K562 (cell line): ENCODE results near the gene SLC44A1. TPM values are rescaled to one million over a fixed set of nuclear protein-coding genes. Genes with fewer than 3 reads are reported as not detected.

Source experiments
- ATAC-seq: fragments of 200-7000 bp; cut with Tn5 transposase; 3 replicates; pipeline ENCODE4 v1.9.1; 2020; ENCODE audit warnings: moderate library complexity
- BruUV-seq: library from RNA; stranded (reverse); fragments of 400-500 nt; replicated peaks from 2 replicates; lab custom pipeline; 2021; lab: Mats Ljungman, UMichigan
- CTCF ChIA-PET: fragments of 300-600 bp; formaldehyde crosslinking; extraction: SDS; loops from one replicate; lab custom pipeline; 2021; ENCODE audit warnings: low intra/inter-chr PET ratio; lab: Yijun Ruan, JAX
- POLR2A ChIA-PET: fragments of 300-600, 350-650 bp; sonication (Branson Sonifier 250); formaldehyde crosslinking; extraction: SDS; loops from one replicate; lab custom pipeline; 2021; ENCODE audit warnings: antibody characterized with exemption, inconsistent platforms; lab: Yijun Ruan, JAX
- DNase-seq, 4 experiments: peaks; one replicate each; pipeline versions ENCODE4 v3.0.0 to v3.0.0-alpha.2; 2011 to 2018; ENCODE audit warnings: low spot score in 3 of 4, mixed read lengths in 3 of 4; ENCODE audit errors: extremely low read depth in 1 of 4
- FAIRE-seq: peaks from 2 replicates; lab custom pipeline; 2011; peaks lifted over from hg19 to GRCh38; lab: Jason Lieb, UNC
- H2AFZ ChIP-seq: 2 replicates; pipeline ENCODE4 v1.6.0; 2011; ENCODE audit warnings: low read depth, low read length, control low read depth, inconsistent platforms
- H3K27ac ChIP-seq: fragments of 200-600 bp; 3 replicates; pipeline ENCODE4 v1.8.0; 2011; ENCODE audit warnings: low read depth, mild to moderate bottlenecking, control low read depth, inconsistent platforms, low read length, moderate library complexity, mixed read lengths; ENCODE audit errors: extremely low read depth
- H3K27me3 ChIP-seq, 2 experiments: fragments of 300-600 bp in 1 of 2; 2 replicates in 1 of 2; 3 replicates in 1 of 2; pipeline versions ENCODE4 v1.6.0 to v1.8.0; 2011; ENCODE audit warnings: inconsistent platforms in 2 of 2, low read length in 2 of 2, mild to moderate bottlenecking in 1 of 2, mixed read lengths in 1 of 2, moderate library complexity in 1 of 2; ENCODE audit not compliant: control insufficient read depth in 2 of 2, insufficient read depth in 2 of 2
- H3K36me3 ChIP-seq: fragments of 300-600 bp; 3 replicates; pipeline ENCODE4 v1.8.0; 2011; ENCODE audit warnings: mild to moderate bottlenecking, low read length, inconsistent platforms; ENCODE audit not compliant: control insufficient read depth, insufficient read depth
- H3K4me1 ChIP-seq, 2 experiments: fragments of 200-600 bp in 1 of 2; replicated peaks in 1 of 2; 2 replicates in 1 of 2; 3 replicates in 1 of 2; pipeline versions ENCODE4 v1.5.1 to v1.8.0; 2011; ENCODE audit warnings: inconsistent platforms in 2 of 2, low read length in 2 of 2, mild to moderate bottlenecking in 1 of 2, mixed read lengths in 1 of 2, moderate library complexity in 1 of 2; ENCODE audit not compliant: control insufficient read depth in 2 of 2, insufficient read depth in 2 of 2
- H3K4me2 ChIP-seq: 2 replicates; pipeline ENCODE4 v1.6.1; 2011; ENCODE audit warnings: low read length, control low read depth, inconsistent platforms, mixed read lengths; ENCODE audit not compliant: insufficient read depth
- H3K4me3 ChIP-seq: fragments of 200-600 bp; sonication (generic), shearing (Covaris generic); 2 replicates; pipeline ENCODE4 v1.5.1; 2016; ENCODE audit warnings: control low read depth, inconsistent platforms
- H3K79me2 ChIP-seq: fragments of 200-600 bp; 3 replicates; pipeline ENCODE4 v1.8.0; 2011; ENCODE audit warnings: low read length, inconsistent platforms; ENCODE audit not compliant: control insufficient read depth, insufficient read depth
- H3K9ac ChIP-seq, 2 experiments: 2 replicates each; pipeline versions ENCODE4 v1.6.0 to v1.6.1; 2011; ENCODE audit warnings: low read depth in 2 of 2, low read length in 2 of 2, control low read depth in 1 of 2, inconsistent platforms in 1 of 2, mild to moderate bottlenecking in 1 of 2, mixed read lengths in 1 of 2; ENCODE audit not compliant: insufficient read depth in 1 of 2
- H3K9me1 ChIP-seq: one replicate; pipeline ENCODE4 v1.6.0; 2011; ENCODE audit warnings: inconsistent platforms, mild to moderate bottlenecking, low read length, moderate library complexity; ENCODE audit not compliant: control insufficient read depth, insufficient read depth
- H3K9me3 ChIP-seq: replicated peaks from 2 replicates; pipeline ENCODE4 v1.5.1; 2011; ENCODE audit warnings: low read depth, low read length, inconsistent platforms; ENCODE audit not compliant: control insufficient read depth, insufficient read depth
- H4K20me1 ChIP-seq: replicated peaks from 2 replicates; pipeline ENCODE4 v1.6.1; 2011; ENCODE audit warnings: low read length, inconsistent platforms, mixed read lengths; ENCODE audit not compliant: control insufficient read depth, insufficient read depth
- CBX2 ChIP-seq: fragments of 200-600 bp; sonication (generic); IDR thresholded peaks from one replicate; pipeline ENCODE4 v1.6.1; 2012; ENCODE audit warnings: mild to moderate bottlenecking, low read length, inconsistent platforms; ENCODE audit not compliant: insufficient read depth, poor library complexity, severe bottlenecking
- CREM ChIP-seq: IDR thresholded peaks from 2 replicates; pipeline ENCODE4 v1.6.1; 2014; ENCODE audit warnings: antibody characterized with exemption, low read depth
- ELF1 ChIP-seq: fragments of 200-800 bp; sonication (Bioruptor generic); IDR thresholded peaks from 2 replicates; pipeline ENCODE4 v1.6.1; 2016; ENCODE audit warnings: missing genetic modification characterization, missing compliant biosample characterization
- ETV5 ChIP-seq: sonication (generic); formaldehyde crosslinking; IDR thresholded peaks from 2 replicates; pipeline ENCODE4 v1.4.0; 2020; ENCODE audit warnings: low read depth, mild to moderate bottlenecking, missing genetic modification reagents
- EWSR1 ChIP-seq: fragments of 450-650 bp; IDR thresholded peaks from 2 replicates; pipeline ENCODE4 v1.6.1; 2018; ENCODE audit warnings: borderline replicate concordance, mild to moderate bottlenecking, low read depth, moderate library complexity; ENCODE audit not compliant: partially characterized antibody
- EZH2 ChIP-seq: IDR thresholded peaks from 2 replicates; pipeline ENCODE4 v1.6.1; 2012; ENCODE audit warnings: low read depth, mild to moderate bottlenecking, inconsistent platforms, low read length, borderline replicate concordance
- PML ChIP-seq: IDR thresholded peaks from 2 replicates; pipeline ENCODE4 v1.6.1; 2012; ENCODE audit warnings: low read length, inconsistent platforms
- POLR3G ChIP-seq: IDR thresholded peaks from 2 replicates; pipeline ENCODE4 v1.6.1; 2011; ENCODE audit not compliant: insufficient read length, insufficient replicate concordance; ENCODE audit errors: extremely low read depth
- U2AF2 ChIP-seq: fragments of 200-400 bp; formaldehyde crosslinking; optimal IDR thresholded peaks from 2 replicates; pipeline ENCODE3; 2017; ENCODE audit warnings: low read depth, mild to moderate bottlenecking, low read length
- YBX1 ChIP-seq: fragments of 450-650 bp; IDR thresholded peaks from 2 replicates; pipeline ENCODE4 v1.7.1; 2016; ENCODE audit warnings: mild to moderate bottlenecking
- ZFPM2 ChIP-seq: fragments of 250-450 bp; sonication (Bioruptor Pico); IDR thresholded peaks from 2 replicates; pipeline ENCODE4 v1.5.1; 2022; ENCODE audit warnings: mild to moderate bottlenecking
- ZNF174 ChIP-seq: fragments of 250-450 bp; sonication (Bioruptor Pico); IDR thresholded peaks from 2 replicates; pipeline ENCODE4 v1.4.0; 2020; ENCODE audit warnings: mild to moderate bottlenecking
- ZNF347 ChIP-seq: fragments of 450-650 bp; formaldehyde crosslinking; IDR thresholded peaks from 2 replicates; pipeline ENCODE4 v1.4.0; 2020; ENCODE audit warnings: low read depth, mild to moderate bottlenecking, moderate library complexity
- ZNF512 ChIP-seq: IDR thresholded peaks from 2 replicates; pipeline ENCODE4 v1.6.1; 2016; ENCODE audit warnings: missing genetic modification characterization, missing compliant biosample characterization
- ZNF699 ChIP-seq: fragments of 250-450 bp; sonication (Bioruptor Pico); IDR thresholded peaks from 2 replicates; pipeline ENCODE4 v1.8.0; 2021; ENCODE audit warnings: mild to moderate bottlenecking, moderate library complexity; ENCODE audit not compliant: insufficient replicate concordance
- WGBS: fragments of 100-300 bp; shearing (Covaris generic); methylation state at CpG from one replicate; pipeline ENCODE4 v1.1.6; 2016; ENCODE audit warnings: low coverage, mixed read lengths; ENCODE audit not compliant: insufficient coverage; ENCODE audit errors: missing lambda C conversion rate; 5-methylcytosine and 5-hydroxymethylcytosine counted together
- in situ Hi-C: fragments of 300-500 bp; cut with MboI; formaldehyde crosslinking; loops from 4 replicates; pipeline ENCODE4 v1.15.0; 2018; ENCODE audit warnings: inconsistent platforms, mixed read lengths
- intact Hi-C: fragments of 100-400 bp; cut with micrococcal nuclease; formaldehyde crosslinking; loops from 2 replicates; pipeline ENCODE4 v1.14.2; 2022
- polyA plus RNA-seq, 8 experiments: library from polyadenylated mRNA; depleted of rRNA in 4 of 8; stranded (reverse) in 5 of 8; unstranded in 3 of 8; fragments of >200 nt; fragmentation: Nextera tagmentation in 2 of 8; fragmentation: Illumina TruSeq in 1 of 8; extraction: Ambion mirVana in 2 of 8; extraction: Trizol in 1 of 8; gene quantifications; 2 replicates each; pipeline versions ENCODE4 v1.2.1 to v1.2.3, GENCODE V29; 2011 to 2014; ENCODE audit warnings: inconsistent platforms in 1 of 8, missing spikeins in 1 of 8
- total RNA-seq, 7 experiments: library from RNA; depleted of rRNA in 6 of 7; stranded (reverse); fragments of >200 nt in 6 of 7; fragmentation: Illumina TruSeq in 2 of 7; extraction: Trizol in 2 of 7; gene quantifications; 2 replicates each; pipeline versions ENCODE4 v1.2.1 to v1.2.3, GENCODE V29; 2011 to 2021; ENCODE audit warnings: low replicate concordance in 1 of 7
- TF ChIP-seq, protein P1 (sequence below): fragments of 250-450 bp; sonication (Bioruptor Pico); IDR thresholded peaks from 2 replicates; pipeline ENCODE4 v1.5.0; 2021; ENCODE audit warnings: mild to moderate bottlenecking, borderline replicate concordance
- TF ChIP-seq, protein P2 (sequence below): sonication (generic); formaldehyde crosslinking; IDR thresholded peaks from 2 replicates; pipeline ENCODE4 v1.8.0; 2022; ENCODE audit warnings: mild to moderate bottlenecking, missing genetic modification reagents

SLC44A1 gene
- total and polyA plus RNA-seq, 9 of the 15 experiments (the other 6 are each of a cell fraction or from before 2014, with no cell fraction given), result 0.11 to 0.59 (median 0.30) TPM

DNA sequence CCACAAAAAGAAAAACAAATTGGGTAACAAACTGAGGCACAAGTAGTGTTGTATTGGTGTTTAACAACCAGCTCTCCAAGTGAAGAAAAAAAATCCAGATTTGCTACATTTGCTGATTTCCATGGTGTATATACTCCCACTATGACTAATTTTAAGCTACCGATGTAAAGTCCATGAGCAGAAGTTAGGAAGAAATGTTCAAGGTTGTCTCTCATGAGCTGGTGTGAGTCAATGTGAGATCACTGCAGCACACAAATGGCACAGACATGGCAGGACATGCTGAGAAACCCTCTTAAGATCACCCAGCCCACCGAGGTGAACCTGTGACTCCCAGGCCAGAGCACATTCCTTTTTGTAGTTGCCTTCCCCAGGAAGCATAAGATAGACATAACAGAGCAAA, 36.2 kb downstream of the SLC44A1 start:
- in situ Hi-C loops, result no loop called here
- Histone ChIP-seq H3K9ac (no peak overlapping the region), H3K36me3 (no peaks in the 10 kb centered on the region), H3K9me1 (no peaks in the 10 kb centered on the region), H3K27me3 (peaks cover 0 to 3% of the 10 kb centered on the region in 2 experiments; a peak in 3 of 5 replicates), H3K27ac (no peak overlapping the region), H3K4me1 (no peaks in the 10 kb centered on the region), H4K20me1 (no peaks in the 10 kb centered on the region), H3K4me2 (no peak overlapping the region), H3K4me3 (no peak overlapping the region), H3K79me2 (no peaks in the 10 kb centered on the region), H3K9me3 (no peaks in the 10 kb centered on the region), H2AFZ (no peak overlapping the region)
- no TSS peak for BruUV-seq
- CTCF ChIA-PET, result no interaction called here
- DNase-seq (no peak), FAIRE-seq (no peak), ATAC-seq (no peak)
- WGBS, result 0% methylated on average over 2 of the region's 2 CpGs
- intact Hi-C loops, result no loop called here
- no peak for TF ChIP-seq ETV5 (CRISPR knock-in tag)
- TF ChIP-seq EWSR1, result no peak
- TF ChIP-seq, protein P1, sequence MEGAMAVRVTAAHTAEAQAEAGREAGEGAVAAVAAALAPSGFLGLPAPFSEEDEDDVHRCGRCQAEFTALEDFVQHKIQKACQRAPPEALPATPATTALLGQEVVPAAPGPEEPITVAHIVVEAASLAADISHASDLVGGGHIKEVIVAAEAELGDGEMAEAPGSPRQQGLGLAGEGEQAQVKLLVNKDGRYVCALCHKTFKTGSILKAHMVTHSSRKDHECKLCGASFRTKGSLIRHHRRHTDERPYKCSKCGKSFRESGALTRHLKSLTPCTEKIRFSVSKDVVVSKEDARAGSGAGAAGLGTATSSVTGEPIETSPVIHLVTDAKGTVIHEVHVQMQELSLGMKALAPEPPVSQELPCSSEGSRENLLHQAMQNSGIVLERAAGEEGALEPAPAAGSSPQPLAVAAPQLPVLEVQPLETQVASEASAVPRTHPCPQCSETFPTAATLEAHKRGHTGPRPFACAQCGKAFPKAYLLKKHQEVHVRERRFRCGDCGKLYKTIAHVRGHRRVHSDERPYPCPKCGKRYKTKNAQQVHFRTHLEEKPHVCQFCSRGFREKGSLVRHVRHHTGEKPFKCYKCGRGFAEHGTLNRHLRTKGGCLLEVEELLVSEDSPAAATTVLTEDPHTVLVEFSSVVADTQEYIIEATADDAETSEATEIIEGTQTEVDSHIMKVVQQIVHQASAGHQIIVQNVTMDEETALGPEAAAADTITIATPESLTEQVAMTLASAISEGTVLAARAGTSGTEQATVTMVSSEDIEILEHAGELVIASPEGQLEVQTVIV (CRISPR knock-in tag), result no peak
- TF ChIP-seq CREM, result no peak
- no peak for TF ChIP-seq EZH2
- TF ChIP-seq ZNF174, result no peak
- no peak for TF ChIP-seq POLR3G
- TF ChIP-seq ZNF347, result no peak
- no peak for TF ChIP-seq U2AF2
- TF ChIP-seq, protein P2, sequence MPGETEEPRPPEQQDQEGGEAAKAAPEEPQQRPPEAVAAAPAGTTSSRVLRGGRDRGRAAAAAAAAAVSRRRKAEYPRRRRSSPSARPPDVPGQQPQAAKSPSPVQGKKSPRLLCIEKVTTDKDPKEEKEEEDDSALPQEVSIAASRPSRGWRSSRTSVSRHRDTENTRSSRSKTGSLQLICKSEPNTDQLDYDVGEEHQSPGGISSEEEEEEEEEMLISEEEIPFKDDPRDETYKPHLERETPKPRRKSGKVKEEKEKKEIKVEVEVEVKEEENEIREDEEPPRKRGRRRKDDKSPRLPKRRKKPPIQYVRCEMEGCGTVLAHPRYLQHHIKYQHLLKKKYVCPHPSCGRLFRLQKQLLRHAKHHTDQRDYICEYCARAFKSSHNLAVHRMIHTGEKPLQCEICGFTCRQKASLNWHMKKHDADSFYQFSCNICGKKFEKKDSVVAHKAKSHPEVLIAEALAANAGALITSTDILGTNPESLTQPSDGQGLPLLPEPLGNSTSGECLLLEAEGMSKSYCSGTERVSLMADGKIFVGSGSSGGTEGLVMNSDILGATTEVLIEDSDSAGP (CRISPR knock-in tag), result no peak
- no peak for TF ChIP-seq YBX1
- no peak for TF ChIP-seq ZNF699
- TF ChIP-seq ZFPM2 (CRISPR knock-in tag), result no peak
- no peak for TF ChIP-seq PML
- TF ChIP-seq ZNF512 (tag), result no peak
- no peak for TF ChIP-seq CBX2
- TF ChIP-seq ELF1, result no peak
- POLR2A ChIA-PET, result interaction anchor here (1.8 kb wide), 1 partner anchor 17 kb away, joined by 5 read pairs; no protein-coding TSS in a partner anchor
